Lung (tissue), 12 donors: Measurements from ENCODE around the gene MICU1. TPM values are rescaled to one million over a fixed set of nuclear protein-coding genes. Genes with fewer than 3 reads are reported as not detected.

Experiments used
- ATAC-seq: fragments of 200-7000 bp; cut with Tn5 transposase; one replicate; pipeline ENCODE4 v1.9.1; 2020; ENCODE audit warnings: moderate number of reproducible peaks; ENCODE audit not compliant: insufficient read depth, low FRiP score
- DNase-seq, 3 donors: peaks; one replicate each; pipeline ENCODE4 v3.0.0-alpha.2; 2013 to 2017
- H3K27ac ChIP-seq, 2 donors: one replicate each; pipeline ENCODE4 v1.5.1; 2013; ENCODE audit warnings: mild to moderate bottlenecking in 2 of 2, moderate library complexity in 2 of 2, control low read depth in 1 of 2, inconsistent platforms in 1 of 2, low read depth in 1 of 2, low read length in 1 of 2
- H3K27me3 ChIP-seq, 3 donors: one replicate each; pipeline ENCODE4 v1.5.1; 2013; ENCODE audit warnings: low read length in 2 of 3; ENCODE audit not compliant: control insufficient read depth in 3 of 3, insufficient read depth in 3 of 3
- H3K36me3 ChIP-seq, 4 donors: one replicate each; pipeline ENCODE4 v1.5.1; 2013; ENCODE audit warnings: low read length in 4 of 4, mild to moderate bottlenecking in 1 of 4, moderate library complexity in 1 of 4; ENCODE audit not compliant: control insufficient read depth in 4 of 4, insufficient read depth in 4 of 4
- H3K4me1 ChIP-seq, 5 donors: one replicate each; pipeline ENCODE4 v1.5.1; 2013; ENCODE audit warnings: low read length in 5 of 5, mild to moderate bottlenecking in 2 of 5, moderate library complexity in 1 of 5; ENCODE audit not compliant: control insufficient read depth in 5 of 5, insufficient read depth in 5 of 5
- H3K4me3 ChIP-seq: one replicate; pipeline ENCODE4 v1.5.1; 2013; ENCODE audit warnings: mild to moderate bottlenecking, control low read depth, moderate library complexity
- H3K9ac ChIP-seq, 2 donors: one replicate each; pipeline ENCODE4 v1.5.1; 2013; ENCODE audit warnings: low read length in 2 of 2, control low read depth in 1 of 2; ENCODE audit not compliant: insufficient read depth in 1 of 2
- H3K9me3 ChIP-seq, 4 donors: one replicate each; pipeline ENCODE4 v1.5.1; 2013; ENCODE audit warnings: low read length in 3 of 4, mild to moderate bottlenecking in 1 of 4, moderate library complexity in 1 of 4; ENCODE audit not compliant: control insufficient read depth in 4 of 4, insufficient read depth in 3 of 4
- CTCF ChIP-seq: IDR thresholded peaks from 2 replicates; pipeline ENCODE4 v1.5.1; 2012; ENCODE audit warnings: mild to moderate bottlenecking; ENCODE audit errors: control extremely low read depth, extremely low read depth
- WGBS, 2 donors: extraction: QIAGEN DNeasy Blood & Tissue Kit; methylation state at CpG; one replicate each; pipeline ENCODE4 v1.1.7; 2013; 5-methylcytosine and 5-hydroxymethylcytosine counted together
- polyA plus RNA-seq, 2 donors: library from polyadenylated mRNA; stranded (reverse); fragments of 200-250 nt; gene quantifications; one replicate each; pipeline ENCODE4 v1.2.1, GENCODE V29; 2013
- total RNA-seq, 2 donors: library from RNA; depleted of rRNA in 1 of 2; stranded (reverse); fragments of >200 nt in 1 of 2; gene quantifications; one replicate each; pipeline ENCODE4 v1.2.1, GENCODE V29; 2014 to 2021
- donor health status: control.
- donor health status: control.
- donor health status: Bipolar disorder and iron deficiency.
- donor health status: healthy.
- donor health status: DM: yes; HTN: yes; CAD: no.

Gene MICU1
- total and polyA plus RNA-seq, 4 donors = 41.9 to 86.4 (median 43.2) TPM

- no peak overlapping the region for H3K9ac ChIP-seq
- H3K9me3 ChIP-seq = no peaks in the 10 kb centered on the region
- no peak overlapping the region for H3K27ac ChIP-seq
- no peak for DNase-seq
- ATAC-seq = no peak
- H3K36me3 ChIP-seq = no peaks in the 10 kb centered on the region
- H3K27me3 ChIP-seq = no peaks in the 10 kb centered on the region
- TF ChIP-seq CTCF = no peak
- H3K4me1 ChIP-seq = no peaks in the 10 kb centered on the region
- no peak overlapping the region for H3K4me3 ChIP-seq
Measured at GRCh38 chr10:72660220-72660619, 34.3 kb upstream of the MICU1 start.

- no peak for TF ChIP-seq CTCF
- Histone ChIP-seq H3K9ac (no peak overlapping the region), H3K4me3 (no peak overlapping the region), H3K9me3 (no peaks in the 10 kb centered on the region), H3K36me3 (no peaks in the 10 kb centered on the region), H3K27ac (no peak overlapping the region), H3K4me1 (no peaks in the 10 kb centered on the region), H3K27me3 (no peaks in the 10 kb centered on the region)
- ATAC-seq (no peak), DNase-seq (no peak)
- 97% methylated on average over 8 of the region's 8 CpGs for WGBS, 2 donors
Measured at GRCh38 chr10:72659694-72660093, 33.8 kb upstream of the MICU1 start.

DNA sequence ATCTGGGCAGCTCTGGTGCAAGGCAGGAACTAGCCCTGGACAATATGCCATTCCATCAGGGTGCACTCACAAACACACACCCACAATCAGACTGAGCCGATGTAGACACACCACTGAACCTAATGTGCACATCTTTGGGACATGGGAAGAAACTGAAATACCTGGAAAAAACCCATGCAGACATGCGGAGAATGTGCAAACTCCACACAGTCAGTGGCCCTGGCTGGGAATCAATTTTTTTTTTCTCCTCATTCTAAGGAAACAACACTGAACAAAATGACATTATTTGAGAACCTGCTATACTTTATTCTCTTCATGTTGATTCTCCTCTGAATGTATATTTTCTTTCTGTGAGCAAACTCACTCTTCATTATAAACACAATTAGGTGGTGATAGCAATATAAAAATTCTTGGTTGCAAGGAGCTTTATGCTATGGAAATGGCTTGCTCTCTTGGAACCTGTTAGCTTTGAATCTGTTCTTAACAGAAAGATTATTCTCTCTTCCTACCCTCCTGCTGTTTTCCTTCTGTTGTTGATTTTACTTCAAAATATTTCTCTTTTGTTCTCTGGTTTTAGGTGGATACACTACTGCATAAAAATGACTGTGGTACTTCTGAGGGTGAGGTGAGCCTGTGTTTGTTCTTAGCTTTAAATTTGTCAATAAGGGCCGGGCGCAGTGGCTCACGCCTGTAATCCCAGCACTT lies 33.0 kb upstream of the MICU1 start:
- no peaks in the 10 kb centered on the region for H3K9me3 ChIP-seq
- H3K9ac ChIP-seq = no peak overlapping the region
- H3K4me1 ChIP-seq = no peaks in the 10 kb centered on the region
- ATAC-seq = no peak
- TF ChIP-seq CTCF = no peak
- H3K36me3 ChIP-seq = no peaks in the 10 kb centered on the region
- no peak for DNase-seq
- no peak overlapping the region for H3K4me3 ChIP-seq
- H3K27ac ChIP-seq = no peak overlapping the region
- H3K27me3 ChIP-seq = no peaks in the 10 kb centered on the region
- 90 to 97% methylated on average over 5 of the region's 5 CpGs for WGBS, 2 donors

GRCh38 chr10:72654720-72655119 lies 28.8 kb upstream of the MICU1 start:
- TF ChIP-seq CTCF = no peak
- Histone ChIP-seq H3K4me1 (no peaks in the 10 kb centered on the region), H3K4me3 (no peak overlapping the region), H3K36me3 (no peaks in the 10 kb centered on the region), H3K9ac (no peak overlapping the region), H3K27me3 (no peaks in the 10 kb centered on the region), H3K9me3 (no peaks in the 10 kb centered on the region), H3K27ac (no peak overlapping the region)
- DNase-seq (no peak), ATAC-seq (no peak)
- WGBS, 2 donors = 63 to 70% methylated on average over 3 of the region's 3 CpGs
